ENCODE data around the gene PIGS. TPM values are rescaled to one million over a fixed set of nuclear protein-coding genes. Genes with fewer than 3 reads are reported as not detected.

The PIGS gene
- total and polyA plus RNA-seq, 9 of the 15 experiments (the other 6 are each of a cell fraction or from before 2014, with no cell fraction given), result 47.5 to 138 (median 57.6) TPM

- TF ChIP-seq ZBTB11 (CRISPR knock-in tag; IDR thresholded peaks at IDR 0.05), result peak in 1 of 3 experiments; percentile 84; a peak in 2 of 6 replicates
- TF ChIP-seq TFAM (CRISPR knock-in tag; conservative IDR thresholded peaks at IDR 0.05), result no peak
- TF ChIP-seq CBX1 (IDR thresholded peaks at IDR 0.05; ENCODE audit: low read depth), result peak; percentile 87
- no peak for TF ChIP-seq FOS (IDR thresholded peaks at IDR 0.05; ENCODE audit: extremely low read depth, insufficient read length)
- TF ChIP-seq ATF2 (CRISPR knock-in tag; IDR thresholded peaks at IDR 0.05), result no peak
- no peak for TF ChIP-seq HMGXB4 (CRISPR knock-in tag; IDR thresholded peaks at IDR 0.05)
- TF ChIP-seq RCOR1 (IDR thresholded peaks at IDR 0.05; ENCODE audit: borderline replicate concordance in 1 of 2, low read depth in 2 of 2, low read length in 2 of 2), result peak; percentile 64 to 65; a peak in 3 of 4 replicates
- TF ChIP-seq NFXL1 (CRISPR knock-in tag; IDR thresholded peaks at IDR 0.05), result no peak
- TF ChIP-seq ADNP (tag; IDR thresholded peaks at IDR 0.05), result no peak
- TF ChIP-seq SMAD1 (IDR thresholded peaks at IDR 0.05; ENCODE audit: low read depth, low read length, partially characterized antibody), result no peak
- TF ChIP-seq TGIF2 (CRISPR knock-in tag; IDR thresholded peaks at IDR 0.05), result no peak
- TF ChIP-seq VEZF1 (CRISPR knock-in tag; IDR thresholded peaks at IDR 0.05), result peak; percentile 86
- TF ChIP-seq E2F5 (CRISPR knock-in tag; IDR thresholded peaks at IDR 0.05), result no peak
- TF ChIP-seq KLF16 (IDR thresholded peaks at IDR 0.05), result peak; percentile 98
- no peak for TF ChIP-seq HIVEP1 (CRISPR knock-in tag; IDR thresholded peaks at IDR 0.05)
- TF ChIP-seq CHAMP1 (IDR thresholded peaks at IDR 0.05), result peak; percentile 89
Observed at GRCh38 chr17:28527181-28527681, 44.1 kb downstream of the PIGS start (continued).
